ENCODE results near the gene ZBTB16. TPM values are rescaled to one million over a fixed set of nuclear protein-coding genes. Genes with fewer than 3 reads are reported as not detected.

The ZBTB16 gene
- total and polyA plus RNA-seq, 12 donors = 7.9 to 119 (median 53.2) TPM

- 72 to 84% (median 78%) methylated on average over 3 of the region's 3 CpGs for WGBS, 4 donors
- Histone ChIP-seq H3K27ac (peak overlapping the region in 2 of 5 donors; percentile 36 to 47), H3K9me3 (replicated peaks in 1 of 3) (no peaks in the 10 kb centered on the region), H3K36me3 (replicated peaks in 1 of 2) (peaks cover 0 to 3% of the 10 kb centered on the region in 2 donors), H3K4me3 (no peak overlapping the region), H3K27me3 (no peaks in the 10 kb centered on the region), H3K4me1 (replicated peaks in 1 of 2) (peaks cover 18 to 79% of the 10 kb centered on the region in 2 donors)
- intact Hi-C loops (cut with DNase I) = no loop called here
- TF ChIP-seq CTCF (IDR thresholded peaks at IDR 0.05) = no peak
- TF ChIP-seq POLR2A (IDR thresholded peaks at IDR 0.05) = no peak
- DNase-seq = no peak
Observed at GRCh38 chr11:114105611-114106010, 46.1 kb downstream of the ZBTB16 start.

- whole genome bisulfite sequencing, 4 donors = 70 to 80% (median 73%) methylated on average over 8 of the region's 8 CpGs
- Histone ChIP-seq H3K4me1 (replicated peaks in 1 of 2) (peaks cover 23 to 81% of the 10 kb centered on the region in 2 donors), H3K4me3 (no peak overlapping the region), H3K9me3 (replicated peaks in 1 of 3) (no peaks in the 10 kb centered on the region), H3K27me3 (no peaks in the 10 kb centered on the region), H3K36me3 (replicated peaks in 1 of 2) (peaks cover 0 to 3% of the 10 kb centered on the region in 2 donors), H3K27ac (peak overlapping the region in 2 of 5 donors; percentile 36 to 47)
- TF ChIP-seq CTCF (IDR thresholded peaks at IDR 0.05) = no peak
- TF ChIP-seq POLR2A (IDR thresholded peaks at IDR 0.05) = no peak
- intact Hi-C loops (cut with DNase I) = no loop called here
- no peak for DNase-seq
Observed at GRCh38 chr11:114106047-114106446, 46.5 kb downstream of the ZBTB16 start.

- Histone ChIP-seq H3K36me3 (replicated peaks in 1 of 2) (peaks cover 0 to 3% of the 10 kb centered on the region in 2 donors), H3K9me3 (replicated peaks in 1 of 3) (no peaks in the 10 kb centered on the region), H3K4me1 (replicated peaks in 1 of 2) (peaks cover 30 to 84% of the 10 kb centered on the region in 2 donors), H3K27me3 (no peaks in the 10 kb centered on the region), H3K27ac (peak overlapping the region in 3 of 5 donors; percentile 16 to 51 (median 36)), H3K4me3 (no peak overlapping the region)
- peak in 1 of 7 donors; percentile 53 for DNase-seq
- 80 to 91% (median 85%) methylated on average over 6 of the region's 6 CpGs for WGBS, 4 donors
- no peak for TF ChIP-seq CTCF (IDR thresholded peaks at IDR 0.05)
- no peak for TF ChIP-seq POLR2A (IDR thresholded peaks at IDR 0.05)
- intact Hi-C loops (cut with DNase I) = no loop called here
Observed at GRCh38 chr11:114106986-114107385, 47.5 kb downstream of the ZBTB16 start.

- peak overlapping the region in 4 of 5 donors; percentile 2 to 83 (median 64) for H3K27ac ChIP-seq
- no peak for TF ChIP-seq POLR2A (IDR thresholded peaks at IDR 0.05)
- TF ChIP-seq CTCF (IDR thresholded peaks at IDR 0.05) = no peak
- peak in 1 of 7 donors; percentile 50 for DNase-seq
- 90 to 94% (median 91%) methylated on average over 8 to 10 of the region's 10 CpGs for WGBS, 4 donors
- intact Hi-C loops (cut with DNase I) = no loop called here
- H3K4me1 ChIP-seq (replicated peaks in 1 of 2) = peaks cover 33 to 93% of the 10 kb centered on the region in 2 donors
- no peaks in the 10 kb centered on the region for H3K9me3 ChIP-seq (replicated peaks in 1 of 3)
- no peak overlapping the region for H3K4me3 ChIP-seq
- H3K27me3 ChIP-seq = no peaks in the 10 kb centered on the region
- peaks cover 0 to 3% of the 10 kb centered on the region in 2 donors for H3K36me3 ChIP-seq (replicated peaks in 1 of 2)
Observed at GRCh38 chr11:114108501-114109205, 49.1 kb downstream of the ZBTB16 start.

All from adrenal gland (tissue), 12 donors.